A549 (cell line): ENCODE measurements around the gene CCDC50.

ENCODE experiments used
- CTCF ChIP-seq: fragments of >200 bp; sonication (Bioruptor Twin); formaldehyde crosslinking; IDR thresholded peaks from 3 replicates; pipeline ENCODE4 v1.5.1; 2016
- ELK1 ChIP-seq: fragments of 150-350 bp; IDR thresholded peaks from 2 replicates; pipeline ENCODE4 v1.6.1; 2014; ENCODE audit warnings: low read depth, mild to moderate bottlenecking, low read length
- EP300 ChIP-seq, 2 experiments: fragments of >200 bp; sonication (Bioruptor Twin); formaldehyde crosslinking; IDR thresholded peaks; 2 replicates in 1 of 2; 3 replicates in 1 of 2; pipeline ENCODE4 v1.6.1; 2016 to 2017
- MYC ChIP-seq: IDR thresholded peaks from 2 replicates; pipeline ENCODE4 v1.6.1; 2012; ENCODE audit warnings: mild to moderate bottlenecking, inconsistent platforms, low read length, improper control_type of control experiment, borderline replicate concordance

- TF ChIP-seq ELK1: no peak
- no peak for TF ChIP-seq CTCF
- TF ChIP-seq EP300 (IDR thresholded peaks at IDR 0.05): no peak
- TF ChIP-seq MYC: no peak
Observed at GRCh38 chr3:191381303-191381702, 52.1 kb downstream of the CCDC50 start.
